ENCODE results near the gene PRKCQ.

The PRKCQ gene

DNA sequence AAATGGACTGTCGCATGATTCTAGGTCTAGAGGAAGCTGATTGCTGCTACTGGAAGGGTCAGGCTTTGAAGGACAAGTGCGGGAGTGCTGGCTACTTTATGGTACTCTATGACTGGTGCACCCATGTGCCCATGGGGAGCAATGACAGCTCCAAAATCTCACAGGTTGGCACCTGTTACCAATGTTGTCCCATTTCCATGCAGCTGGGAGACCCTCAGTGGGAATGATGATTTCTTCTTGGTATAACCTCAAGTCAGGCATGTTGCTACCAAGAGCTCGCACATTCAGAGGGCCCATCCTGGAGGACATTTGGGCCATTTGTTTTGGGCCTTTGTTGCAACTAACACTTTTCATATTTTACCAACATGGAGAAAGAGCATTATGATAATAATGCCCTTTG is 174.4 kb downstream of the PRKCQ start:
- DNase-seq (ENCODE audit: low spot score), result no peak

DNA sequence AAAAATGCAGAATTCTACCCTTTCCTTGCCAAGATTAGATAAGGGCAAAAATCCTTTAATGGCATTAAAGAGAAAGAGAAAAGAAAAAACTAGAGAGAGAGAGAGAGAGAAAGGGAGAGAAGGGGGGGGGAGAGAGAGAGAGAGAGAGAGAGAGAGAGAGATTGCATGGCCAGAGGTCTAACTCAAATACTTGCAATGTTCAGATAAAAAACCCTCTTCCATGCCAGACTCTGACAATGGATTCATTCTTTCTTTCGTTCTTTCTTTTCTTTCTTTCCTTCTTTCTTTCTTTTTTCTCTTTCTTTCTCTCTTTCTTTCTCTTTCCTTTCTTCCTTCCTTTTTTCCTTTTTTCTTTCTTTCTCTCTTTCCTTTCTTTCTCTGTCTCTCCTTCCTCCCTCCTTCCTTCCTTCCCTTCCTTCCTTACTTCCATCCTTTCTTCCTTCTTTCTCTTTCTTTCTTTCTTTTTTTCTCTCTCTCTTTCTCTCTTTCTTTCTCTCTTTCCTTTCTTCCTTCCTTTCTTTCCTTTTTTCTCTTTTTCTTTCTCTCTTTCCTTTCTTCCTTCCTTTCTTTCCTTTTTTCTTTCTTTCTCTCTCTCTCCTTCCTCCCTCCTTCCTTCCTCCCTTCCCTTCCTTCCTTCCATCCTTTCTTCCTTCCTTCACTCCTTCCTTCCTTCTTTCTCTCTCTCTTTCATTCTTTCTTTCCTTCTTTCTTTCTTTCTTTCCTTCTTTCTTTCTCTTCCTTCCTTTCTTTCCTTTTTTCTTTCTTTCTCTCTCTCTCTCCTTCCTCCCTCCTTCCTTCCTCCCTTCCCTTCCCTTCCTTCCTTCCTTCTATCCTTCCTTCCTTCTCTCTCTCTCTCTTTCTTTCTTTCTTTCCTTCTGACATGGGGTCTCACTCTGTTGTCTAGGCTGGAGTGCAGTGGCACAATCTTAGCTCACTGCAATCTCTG is 175.7 kb downstream of the PRKCQ start:
- DNase-seq (ENCODE audit: low spot score), result no peak

DNA sequence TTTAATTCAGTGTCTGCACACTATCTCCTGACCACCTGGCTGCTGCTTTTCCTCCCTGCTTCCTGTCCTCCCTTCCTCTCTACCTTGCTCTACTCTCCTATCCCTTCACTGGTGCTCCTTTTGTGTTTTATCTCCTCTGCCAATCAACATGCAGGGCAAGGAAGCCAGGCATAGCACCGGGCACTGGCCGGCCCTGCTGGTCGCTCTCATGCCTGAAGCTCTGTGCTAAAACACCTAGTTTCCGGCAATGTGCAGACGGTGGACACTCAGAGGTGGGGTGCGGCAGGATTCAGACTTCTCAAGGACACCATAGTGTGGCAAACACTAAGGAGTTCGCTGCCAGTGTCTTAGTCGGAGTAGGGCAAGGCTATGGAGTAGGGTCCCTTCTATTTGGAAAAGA is 177.1 kb downstream of the PRKCQ start:
- DNase-seq (ENCODE audit: low spot score), result no peak

DNA sequence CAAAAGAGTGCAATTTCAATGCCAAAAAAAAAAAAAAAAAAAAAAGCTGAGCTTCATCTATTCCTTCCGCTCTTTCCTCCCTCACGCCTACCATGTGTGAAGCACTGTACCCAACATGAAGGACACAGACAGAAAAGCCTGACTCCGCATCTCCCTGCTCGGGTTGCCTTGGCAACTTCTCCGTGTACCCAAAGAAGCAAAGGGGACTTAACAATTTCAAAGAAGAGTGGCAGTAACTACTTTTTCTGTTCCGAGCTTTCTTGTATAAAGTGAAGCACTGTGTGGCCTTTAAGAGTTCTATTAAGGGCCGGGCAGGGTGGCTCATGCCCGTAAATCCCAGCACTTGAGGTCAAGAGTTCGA is 177.7 kb downstream of the PRKCQ start:
- DNase-seq (ENCODE audit: low spot score), result no peak

DNA sequence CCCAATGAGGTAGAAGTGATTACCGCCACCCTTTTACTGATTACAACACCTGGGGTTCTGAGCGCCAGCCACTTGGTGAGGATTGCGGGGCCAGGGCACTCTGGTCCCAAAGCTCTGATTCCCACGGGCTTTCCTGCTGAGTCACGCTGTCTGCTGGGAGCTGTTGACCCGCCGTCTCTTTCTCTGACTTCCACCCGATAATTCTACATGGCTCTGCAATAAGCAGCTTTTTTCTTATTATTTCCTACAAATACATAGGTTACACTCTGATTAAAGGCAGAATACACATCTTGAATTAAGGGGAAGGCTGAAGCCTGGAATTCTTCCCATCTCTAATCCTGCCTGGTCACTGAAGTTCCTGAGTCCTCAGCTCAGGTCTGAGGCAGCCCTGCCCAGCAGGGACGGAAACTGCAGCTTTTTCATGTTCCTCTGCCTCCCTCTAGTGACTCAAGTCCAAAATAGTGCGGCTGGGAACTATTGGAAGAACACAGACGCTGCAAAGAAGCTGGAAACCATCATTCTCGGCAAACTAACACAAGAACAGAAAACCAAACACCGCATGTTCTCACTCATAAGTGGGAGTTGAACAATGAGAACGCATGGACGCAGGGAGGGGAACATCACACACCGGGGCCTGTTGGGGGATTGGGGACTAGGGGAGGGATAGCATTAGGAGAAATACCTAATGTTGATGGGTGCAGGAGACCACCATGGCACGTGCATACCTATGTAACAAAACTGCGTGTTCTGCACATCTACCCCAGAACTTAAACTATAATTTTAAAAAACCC is 178.3 kb downstream of the PRKCQ start:
- peak; percentile 72 for DNase-seq (ENCODE audit: low spot score)

DNA sequence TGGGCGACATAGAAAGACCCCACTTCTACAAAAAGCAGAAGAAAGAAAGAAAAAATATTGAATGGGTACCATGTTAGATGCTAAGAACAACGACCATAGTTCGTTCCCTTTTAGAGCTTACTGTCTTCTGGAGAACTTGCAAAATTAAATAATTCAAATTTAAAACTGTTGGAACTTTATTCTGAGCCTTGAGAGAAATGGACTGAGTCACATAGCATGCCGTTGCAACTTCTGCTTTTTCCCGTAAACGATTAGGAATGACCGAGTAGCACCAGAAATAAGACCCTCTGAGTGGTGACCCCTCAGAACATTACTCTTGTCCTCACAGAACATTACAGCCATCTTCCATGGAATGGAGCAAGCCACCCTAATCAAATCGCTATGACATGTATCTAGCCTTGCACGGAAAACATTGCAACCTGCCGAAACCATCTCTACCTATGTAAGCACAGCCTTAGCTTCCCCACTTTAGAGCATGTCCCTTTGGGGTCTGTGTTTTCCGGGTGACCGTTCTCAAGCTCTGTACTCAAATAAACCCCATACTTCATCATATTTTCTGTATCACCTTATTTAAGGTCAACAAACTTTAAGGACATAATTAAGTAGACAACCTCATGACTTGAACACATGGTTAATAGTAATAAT is 179.1 kb downstream of the PRKCQ start:
- no peak for DNase-seq (ENCODE audit: low spot score)

DNA sequence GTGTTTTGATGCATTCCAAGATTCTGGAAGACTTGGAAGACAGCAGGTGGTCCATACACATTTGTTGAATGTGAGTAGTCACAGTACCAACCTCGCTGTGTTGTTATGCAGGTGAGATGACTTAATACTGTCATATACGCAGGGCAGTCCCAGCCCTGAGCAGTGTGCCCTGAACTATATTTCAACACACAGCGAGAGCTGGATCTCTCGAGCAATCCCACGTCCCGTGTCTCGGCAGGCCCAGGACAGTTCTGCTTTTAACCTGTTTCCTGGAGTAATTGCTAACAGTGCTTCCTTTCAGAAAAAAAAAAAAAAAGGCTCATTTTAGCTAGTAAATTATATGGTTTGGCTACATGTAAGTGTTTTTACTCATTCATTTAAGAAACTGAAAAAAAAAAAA is 179.7 kb downstream of the PRKCQ start:
- no peak for DNase-seq (ENCODE audit: low spot score)

DNA sequence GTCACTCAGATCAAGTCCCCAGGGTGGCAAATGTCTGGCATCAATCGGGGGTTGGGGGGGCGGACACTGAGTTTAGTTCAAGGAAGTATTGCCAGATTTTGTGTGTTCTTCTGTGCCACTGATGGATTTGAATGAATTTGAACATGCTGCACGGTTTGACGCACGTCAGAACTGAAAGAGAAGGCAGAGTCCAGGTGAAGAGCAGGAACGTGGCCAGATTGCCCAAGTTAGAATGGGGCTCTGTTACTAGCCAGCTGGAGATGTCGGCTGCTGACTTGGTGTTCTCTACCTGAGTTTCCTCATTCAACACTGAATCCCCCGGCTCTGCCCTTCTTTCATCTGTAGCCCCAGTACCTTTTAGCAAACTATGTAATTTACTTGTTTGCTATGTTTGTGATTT is 180.2 kb downstream of the PRKCQ start:
- DNase-seq (ENCODE audit: low spot score), result no peak

DNA sequence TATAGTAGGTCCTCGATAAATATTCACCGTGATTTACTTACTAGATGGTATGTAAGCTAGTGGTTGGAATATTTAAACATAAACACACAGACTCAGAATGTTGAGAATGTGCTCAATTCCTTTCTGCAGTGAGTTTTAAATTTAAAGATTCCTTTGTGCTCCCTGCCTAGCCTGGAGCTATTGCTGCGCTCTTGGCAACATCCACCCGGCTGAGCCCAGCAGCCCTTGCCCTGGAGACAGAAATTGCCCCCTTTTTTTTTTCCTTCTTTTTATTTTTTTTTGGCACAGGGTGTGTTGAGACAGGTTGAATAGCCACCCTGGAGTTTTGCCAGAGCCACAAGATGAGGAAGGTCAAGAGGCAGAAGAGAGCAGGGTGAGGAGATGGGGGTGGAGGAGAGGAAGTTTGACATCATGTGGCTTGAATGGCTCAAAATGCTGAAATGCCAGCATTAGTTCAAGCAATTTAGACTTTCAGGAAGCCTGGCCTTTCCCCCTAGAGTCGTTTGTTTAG is 180.8 kb downstream of the PRKCQ start:
- no peak for DNase-seq (ENCODE audit: low spot score)

DNA sequence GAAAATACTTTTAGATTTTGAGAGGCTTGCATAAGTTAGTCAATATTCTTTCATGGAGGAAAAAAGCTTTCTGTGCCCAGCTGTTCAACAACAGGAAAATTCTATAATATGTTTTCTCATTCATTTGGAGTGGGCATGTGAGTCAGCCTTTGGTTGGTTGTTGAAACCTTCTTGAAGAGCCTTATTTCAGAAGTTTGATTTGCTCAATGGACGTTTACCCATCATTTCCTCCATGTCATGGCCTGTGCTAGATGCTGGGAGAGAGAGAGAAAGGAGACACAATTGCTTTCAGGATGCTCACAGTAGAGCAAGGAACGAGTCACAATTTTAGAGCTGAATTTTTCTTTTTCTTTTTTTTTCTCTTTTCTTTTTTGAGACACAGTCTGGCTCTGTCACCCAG is 181.7 kb downstream of the PRKCQ start:
- no peak for DNase-seq (ENCODE audit: low spot score)

DNA sequence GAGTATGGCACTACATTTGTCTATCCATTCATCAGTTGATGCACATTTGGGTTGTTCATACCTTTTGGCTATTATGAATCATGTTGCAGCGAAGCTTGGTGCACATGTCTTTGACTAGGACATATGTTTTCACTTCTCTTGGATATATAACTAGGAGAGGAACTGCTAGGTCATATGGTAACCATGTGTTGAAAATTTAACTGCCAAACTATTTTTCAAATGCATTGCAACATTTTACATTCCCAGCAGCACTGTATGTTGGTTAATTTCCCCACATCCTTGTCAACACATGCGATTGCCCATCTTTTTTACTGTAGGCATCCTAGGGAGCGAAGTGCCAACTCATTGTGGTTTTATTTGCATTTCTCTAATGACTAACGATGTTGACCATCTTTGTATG is 183.4 kb downstream of the PRKCQ start:
- no peak for DNase-seq (ENCODE audit: low spot score)

DNA sequence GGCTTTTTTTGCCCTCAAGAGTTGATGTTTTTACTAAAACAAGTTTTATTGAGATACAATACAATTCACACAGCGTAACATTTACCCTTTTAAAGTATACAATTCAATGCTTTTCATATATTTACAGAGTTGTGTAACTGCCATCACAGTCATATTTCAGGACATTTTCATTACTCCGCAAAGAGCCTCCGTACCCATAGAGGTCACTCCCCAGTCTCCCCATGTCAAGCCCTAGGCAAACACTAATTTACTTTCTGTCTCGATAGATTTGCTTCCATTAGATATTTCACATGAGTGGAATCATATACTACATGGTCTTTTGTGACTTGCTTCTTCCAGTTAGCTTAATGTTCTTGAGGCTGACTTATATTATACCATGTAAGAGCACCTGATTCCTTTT is 183.8 kb downstream of the PRKCQ start:
- DNase-seq (ENCODE audit: low spot score), result no peak

DNA sequence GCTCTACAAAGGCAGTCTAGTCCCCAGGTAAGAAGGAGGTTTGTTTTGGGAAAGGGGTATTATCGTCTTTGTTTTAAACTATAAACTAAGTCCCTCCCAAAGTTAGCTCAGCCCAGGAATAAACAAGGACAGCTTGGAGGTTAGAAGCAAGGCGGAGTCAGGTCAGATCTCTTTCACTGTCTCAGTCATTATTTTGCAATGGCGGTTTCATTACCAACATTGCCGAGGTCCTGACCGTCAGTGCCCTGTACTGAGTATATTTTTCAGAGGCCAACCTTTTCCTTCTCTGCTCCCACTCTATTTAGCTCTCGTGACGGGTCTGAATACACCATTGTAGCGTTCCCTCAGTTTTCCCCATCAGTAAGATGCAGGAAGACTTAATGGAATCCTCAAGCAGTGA is 184.5 kb downstream of the PRKCQ start:
- no peak for DNase-seq (ENCODE audit: low spot score)

DNA sequence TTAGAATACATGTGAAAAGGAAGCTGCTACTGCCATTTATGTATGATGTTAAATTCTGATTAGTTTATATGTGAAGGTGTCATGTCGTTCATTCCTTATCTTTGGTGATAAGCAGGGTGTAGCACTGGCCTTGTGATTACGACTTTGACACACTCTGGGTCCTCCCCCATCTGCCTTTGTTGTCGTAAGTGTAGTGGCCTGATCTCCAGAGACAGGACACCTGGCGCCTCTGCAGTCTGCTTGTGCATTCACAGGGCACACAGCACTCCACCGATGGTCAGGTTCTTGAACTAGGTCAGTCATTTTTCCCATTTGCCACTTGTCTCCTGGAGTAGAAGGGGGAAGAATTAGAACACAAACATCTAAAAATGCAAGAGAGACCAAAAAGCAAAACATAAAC is 186.0 kb downstream of the PRKCQ start:
- DNase-seq (ENCODE audit: low spot score), result no peak

DNA sequence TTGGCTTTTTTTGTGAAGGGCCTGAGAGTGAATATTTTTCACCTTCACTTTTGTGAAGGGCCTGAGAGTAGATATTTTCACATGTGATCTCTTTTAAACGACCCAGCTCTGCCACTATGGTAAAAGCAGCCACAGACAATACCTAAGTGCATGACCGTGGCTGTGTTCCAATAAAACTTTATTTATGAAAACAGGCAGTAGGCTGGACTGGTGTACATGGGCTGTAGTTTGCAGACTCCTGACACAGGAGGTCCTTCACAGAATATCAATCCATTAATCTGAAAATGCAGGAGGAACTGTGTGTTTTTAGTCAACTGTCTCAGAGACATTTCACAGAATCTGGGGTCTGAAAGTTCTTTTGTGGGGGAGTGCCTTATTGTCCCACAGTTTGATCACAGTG is 186.9 kb downstream of the PRKCQ start:
- DNase-seq (ENCODE audit: low spot score), result no peak

DNA sequence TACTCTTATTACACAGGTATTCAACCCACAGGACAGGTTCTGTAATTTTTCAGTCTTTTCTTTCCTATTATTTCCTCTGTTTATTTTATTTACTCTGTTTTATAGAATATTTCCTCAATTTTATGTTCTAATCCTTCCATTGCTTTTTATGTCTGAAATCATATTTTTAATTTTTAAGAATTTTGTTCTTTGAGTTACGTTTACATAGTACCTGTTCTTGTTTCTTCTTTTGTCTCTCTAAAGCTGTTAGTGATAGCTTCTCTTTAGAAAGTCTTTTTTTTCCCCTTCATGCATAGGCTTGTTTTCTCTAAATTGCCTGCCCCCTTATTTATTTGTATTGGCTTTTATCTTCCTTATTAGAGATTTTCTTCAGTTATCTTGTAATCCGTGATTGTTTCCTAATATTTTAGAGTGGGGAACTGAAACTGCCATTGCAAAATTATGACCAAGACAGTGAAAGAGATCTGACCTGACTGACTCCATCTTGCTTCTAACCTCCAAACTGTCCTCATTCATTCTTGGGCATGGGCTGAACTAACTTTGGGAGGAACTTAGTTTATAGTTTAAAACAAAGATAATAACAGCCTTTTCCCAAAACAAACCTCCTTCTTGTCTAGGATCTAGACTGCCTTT is 189.7 kb downstream of the PRKCQ start:
- DNase-seq (ENCODE audit: low spot score), result no peak

DNA sequence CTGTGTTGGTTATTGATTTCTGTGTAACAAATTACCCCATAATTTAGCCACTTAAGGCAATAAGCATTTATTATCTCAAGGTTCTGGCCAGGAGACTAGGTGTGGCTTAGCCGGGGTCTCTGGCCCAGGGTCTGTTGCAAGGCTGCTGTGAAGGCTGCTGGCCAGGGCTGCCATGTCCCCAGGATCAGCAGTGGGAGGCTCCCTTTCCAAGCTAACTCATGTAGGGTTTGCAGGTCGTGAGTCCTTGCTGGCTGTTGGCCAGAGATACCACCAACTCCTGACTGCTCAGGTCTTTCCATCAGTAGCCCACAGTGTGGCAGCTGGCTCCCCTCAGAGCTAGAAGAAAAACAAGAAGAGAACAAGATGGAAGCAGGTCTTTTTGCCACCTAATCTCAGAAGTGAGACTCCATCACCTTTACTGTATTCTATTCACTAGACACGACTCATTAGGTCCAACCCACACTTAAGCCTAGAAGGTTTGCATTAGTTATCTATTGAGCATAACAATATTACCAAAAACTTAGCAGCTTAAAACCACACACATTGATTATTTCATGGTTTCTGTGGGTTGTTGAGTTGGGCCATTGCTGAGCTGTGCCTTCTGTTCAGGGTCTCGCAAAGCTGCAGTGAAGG is 191.7 kb downstream of the PRKCQ start:
- DNase-seq (ENCODE audit: low spot score), result no peak

DNA sequence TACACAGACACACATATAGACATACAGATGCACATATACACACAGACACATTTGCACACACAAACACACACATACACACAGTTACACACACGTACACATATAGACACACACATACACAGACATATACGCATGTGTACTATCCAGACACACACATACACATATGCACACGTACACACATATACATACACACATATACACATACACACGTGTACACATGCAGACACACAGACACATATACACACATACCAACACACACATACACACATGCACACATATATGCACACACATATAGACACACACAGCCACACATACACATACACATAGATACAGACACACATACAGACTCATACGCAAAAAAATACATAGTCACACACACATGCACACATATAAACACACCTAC is 193.1 kb downstream of the PRKCQ start:
- DNase-seq (ENCODE audit: low spot score), result no peak

DNA sequence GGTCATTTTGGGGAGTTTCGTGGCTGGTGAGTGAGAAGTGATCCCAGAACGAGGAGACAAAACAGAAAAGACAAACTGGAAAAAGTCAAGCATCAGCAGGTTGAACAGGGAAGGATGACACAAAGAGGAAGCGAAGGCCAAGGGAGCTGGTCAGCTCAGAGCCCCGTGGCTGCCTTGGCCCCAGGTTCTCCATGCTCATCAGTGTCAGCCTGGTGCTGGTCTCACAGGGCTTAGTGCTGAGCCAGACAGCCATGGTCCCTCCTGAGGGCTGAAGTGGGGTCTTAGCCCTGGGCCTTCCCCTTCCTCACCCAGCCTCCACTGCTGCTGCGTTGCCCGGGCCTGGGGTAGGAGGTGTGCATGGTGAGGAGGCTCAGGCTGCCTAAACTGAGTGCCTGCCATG is 193.7 kb downstream of the PRKCQ start:
- no peak for DNase-seq (ENCODE audit: low spot score)

DNA sequence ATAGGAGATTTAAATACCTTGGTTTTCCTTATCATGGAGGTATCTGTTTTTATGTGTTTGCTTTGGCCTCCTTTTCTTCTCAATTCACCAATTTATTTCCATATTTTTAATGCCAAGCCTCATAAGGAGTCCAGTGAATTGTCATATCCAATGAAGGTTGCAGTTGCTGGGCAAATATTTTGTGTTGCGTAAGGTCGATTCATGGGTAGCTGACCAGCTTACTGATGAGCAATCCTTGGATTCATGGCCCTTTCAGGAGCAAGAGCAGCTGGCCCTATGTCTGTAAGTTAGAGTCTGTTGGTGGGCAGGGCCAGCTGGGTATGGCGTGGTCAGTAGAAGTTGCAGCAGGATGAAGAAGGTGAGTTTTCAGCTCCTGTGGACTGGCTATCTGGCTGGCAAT is 194.4 kb downstream of the PRKCQ start:
- no peak for DNase-seq (ENCODE audit: low spot score)

DNA sequence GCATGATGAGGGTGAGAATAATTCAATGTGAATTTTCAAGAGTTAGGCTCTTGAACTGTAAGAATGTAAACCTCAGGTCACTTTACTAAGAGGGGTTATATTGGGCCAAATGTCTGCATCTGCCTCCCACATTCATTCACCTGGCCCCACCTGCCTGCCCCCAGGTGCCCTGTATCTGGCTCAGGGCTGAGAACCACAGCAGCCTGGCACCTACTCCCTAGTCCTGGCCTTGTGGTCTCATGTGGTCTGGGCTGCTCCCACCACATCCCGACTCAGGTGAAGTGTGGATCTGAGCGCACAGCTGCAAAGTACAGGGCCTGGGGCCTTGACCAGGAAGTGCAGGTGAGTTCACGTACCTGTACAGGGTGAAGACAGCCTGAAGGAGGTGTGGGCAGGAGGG is 195.2 kb downstream of the PRKCQ start:
- DNase-seq (ENCODE audit: low spot score), result no peak

DNA sequence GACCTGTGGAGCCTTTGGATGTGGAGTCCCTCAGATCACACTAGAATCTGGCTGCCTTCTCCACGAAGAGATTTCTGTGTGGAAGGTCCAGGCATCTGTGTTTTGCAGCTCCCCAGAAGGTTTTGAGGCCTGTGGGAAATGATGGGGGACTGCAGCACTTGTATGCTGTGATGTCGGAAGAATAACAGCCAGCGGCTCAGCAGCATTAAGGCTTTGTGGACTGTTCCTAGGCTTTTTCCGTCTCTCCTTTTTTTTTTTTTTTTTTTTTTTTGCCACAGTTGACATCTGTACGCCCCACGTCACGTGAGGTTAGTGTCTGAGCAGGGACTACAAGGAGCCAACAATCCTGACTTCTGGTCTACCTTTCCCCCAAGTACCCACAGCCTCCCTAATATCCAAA is 196.0 kb downstream of the PRKCQ start:
- DNase-seq (ENCODE audit: low spot score), result no peak
